ENCODE results near the gene CELA1.

Gene CELA1

GRCh38 chr12:51346581-51346980 lies at the start of gene CELA1:
Gene CELA1, minus strand, starts transcription at chr12:51346679. Its CDS starts 41 bp downstream, at chr12:51346638.
- Histone ChIP-seq H3K9me3 (ENCODE audit: insufficient read depth, low read length) (no peaks in the 10 kb centered on the region), H3K36me3 (ENCODE audit: insufficient read depth, insufficient read length, low read length) (no peaks in the 10 kb centered on the region), H3K27me3 (ENCODE audit: insufficient read depth, insufficient read length) (no peaks in the 10 kb centered on the region), H3K9ac (ENCODE audit: insufficient read length, low read depth) (no peak within 1 kb of the TSS), H3K4me1 (ENCODE audit: insufficient read depth, insufficient read length) (peaks cover 6% of the 10 kb centered on the region), H3K4me3 (ENCODE audit: insufficient read length, low read depth) (no peak within 1 kb of the TSS)
- TF ChIP-seq SUZ12 (IDR thresholded peaks at IDR 0.05; ENCODE audit: extremely low read depth, insufficient read depth, insufficient read length), result no peak
- no peak for TF ChIP-seq YY1 (IDR thresholded peaks at IDR 0.05; ENCODE audit: insufficient read depth, insufficient read length)
- no peak for TF ChIP-seq ZNF274 (IDR thresholded peaks at IDR 0.05; ENCODE audit: low read depth, low read length)
- no peak for DNase-seq (ENCODE audit: low read depth, low spot score)

- DNase-seq (ENCODE audit: low read depth, low spot score), result no peak
- TF ChIP-seq ZNF274 (IDR thresholded peaks at IDR 0.05; ENCODE audit: low read depth, low read length), result no peak
- Histone ChIP-seq H3K9me3 (ENCODE audit: insufficient read depth, low read length) (no peaks in the 10 kb centered on the region), H3K4me1 (ENCODE audit: insufficient read depth, insufficient read length) (peaks cover 4% of the 10 kb centered on the region), H3K4me3 (ENCODE audit: insufficient read length, low read depth) (no peak overlapping the region), H3K36me3 (ENCODE audit: insufficient read depth, insufficient read length, low read length) (peaks cover 16% of the 10 kb centered on the region), H3K9ac (ENCODE audit: insufficient read length, low read depth) (no peak overlapping the region), H3K27me3 (ENCODE audit: insufficient read depth, insufficient read length) (no peaks in the 10 kb centered on the region)
Measured at GRCh38 chr12:51395283-51396230, 49.1 kb upstream of the CELA1 start.

- H3K36me3 ChIP-seq (ENCODE audit: insufficient read depth, insufficient read length, low read length), result peaks cover 16% of the 10 kb centered on the region
- no peak for DNase-seq (ENCODE audit: low read depth, low spot score)
- no peak overlapping the region for H3K9ac ChIP-seq (ENCODE audit: insufficient read length, low read depth)
- H3K9me3 ChIP-seq (ENCODE audit: insufficient read depth, low read length), result no peaks in the 10 kb centered on the region
- H3K27me3 ChIP-seq (ENCODE audit: insufficient read depth, insufficient read length), result no peaks in the 10 kb centered on the region
- H3K4me3 ChIP-seq (ENCODE audit: insufficient read length, low read depth), result no peak overlapping the region
- TF ChIP-seq SUZ12 (IDR thresholded peaks at IDR 0.05; ENCODE audit: extremely low read depth, insufficient read depth, insufficient read length) (no peak), YY1 (IDR thresholded peaks at IDR 0.05; ENCODE audit: insufficient read depth, insufficient read length) (no peak), ZNF274 (IDR thresholded peaks at IDR 0.05; ENCODE audit: low read depth, low read length) (no peak)
- H3K4me1 ChIP-seq (ENCODE audit: insufficient read depth, insufficient read length), result peaks cover 15% of the 10 kb centered on the region
Measured at GRCh38 chr12:51393676-51394545, 47.4 kb upstream of the CELA1 start.

GRCh38 chr12:51392556-51393237 lies 46.2 kb upstream of the CELA1 start:
- Histone ChIP-seq H3K9me3 (ENCODE audit: insufficient read depth, low read length) (no peaks in the 10 kb centered on the region), H3K9ac (ENCODE audit: insufficient read length, low read depth) (peak overlapping the region; percentile 46), H3K27me3 (ENCODE audit: insufficient read depth, insufficient read length) (no peaks in the 10 kb centered on the region), H3K4me3 (ENCODE audit: insufficient read length, low read depth) (peak overlapping the region; percentile 17), H3K4me1 (ENCODE audit: insufficient read depth, insufficient read length) (peaks cover 19% of the 10 kb centered on the region), H3K36me3 (ENCODE audit: insufficient read depth, insufficient read length, low read length) (peaks cover 16% of the 10 kb centered on the region)
- peak; percentile 55 for DNase-seq (ENCODE audit: low read depth, low spot score)
- TF ChIP-seq SUZ12 (IDR thresholded peaks at IDR 0.05; ENCODE audit: extremely low read depth, insufficient read depth, insufficient read length), result no peak
- TF ChIP-seq ZNF274 (IDR thresholded peaks at IDR 0.05; ENCODE audit: low read depth, low read length), result no peak
- TF ChIP-seq YY1 (IDR thresholded peaks at IDR 0.05; ENCODE audit: insufficient read depth, insufficient read length), result no peak

- H3K4me3 ChIP-seq (ENCODE audit: insufficient read length, low read depth), result peak within 1 kb of the TSS; percentile 68
- peak within 1 kb of the TSS; percentile 92 for H3K9ac ChIP-seq (ENCODE audit: insufficient read length, low read depth)
- peaks cover 16% of the 10 kb centered on the region for H3K36me3 ChIP-seq (ENCODE audit: insufficient read depth, insufficient read length, low read length)
- no peaks in the 10 kb centered on the region for H3K27me3 ChIP-seq (ENCODE audit: insufficient read depth, insufficient read length)
- TF ChIP-seq ZNF274 (IDR thresholded peaks at IDR 0.05; ENCODE audit: low read depth, low read length), result no peak
- TF ChIP-seq YY1 (IDR thresholded peaks at IDR 0.05; ENCODE audit: insufficient read depth, insufficient read length), result no peak
- no peak for TF ChIP-seq SUZ12 (IDR thresholded peaks at IDR 0.05; ENCODE audit: extremely low read depth, insufficient read depth, insufficient read length)
- peaks cover 25% of the 10 kb centered on the region for H3K4me1 ChIP-seq (ENCODE audit: insufficient read depth, insufficient read length)
- no peaks in the 10 kb centered on the region for H3K9me3 ChIP-seq (ENCODE audit: insufficient read depth, low read length)
- DNase-seq (ENCODE audit: low read depth, low spot score), result peak; percentile 70
Measured at GRCh38 chr12:51391283-51392123, 45.0 kb upstream of the CELA1 start, which contains the start of gene GALNT6. Gene GALNT6, minus strand, starts transcription at chr12:51391406. Its CDS starts 11,625 bp downstream, at chr12:51379781.

GRCh38 chr12:51390891-51391282 lies 44.4 kb upstream of the CELA1 start:
- no peak for TF ChIP-seq YY1 (IDR thresholded peaks at IDR 0.05; ENCODE audit: insufficient read depth, insufficient read length)
- no peak for TF ChIP-seq SUZ12 (IDR thresholded peaks at IDR 0.05; ENCODE audit: extremely low read depth, insufficient read depth, insufficient read length)
- TF ChIP-seq ZNF274 (IDR thresholded peaks at IDR 0.05; ENCODE audit: low read depth, low read length), result no peak

More at GRCh38 chr12:51390891-51391282, 44.4 kb upstream of the CELA1 start:
- no peaks in the 10 kb centered on the region for H3K9me3 ChIP-seq (ENCODE audit: insufficient read depth, low read length)
- H3K9ac ChIP-seq (ENCODE audit: insufficient read length, low read depth), result peak overlapping the region; percentile 92
- no peak for DNase-seq (ENCODE audit: low read depth, low spot score)
- H3K36me3 ChIP-seq (ENCODE audit: insufficient read depth, insufficient read length, low read length), result peaks cover 16% of the 10 kb centered on the region
- H3K27me3 ChIP-seq (ENCODE audit: insufficient read depth, insufficient read length), result no peaks in the 10 kb centered on the region
- peaks cover 26% of the 10 kb centered on the region for H3K4me1 ChIP-seq (ENCODE audit: insufficient read depth, insufficient read length)
- H3K4me3 ChIP-seq (ENCODE audit: insufficient read length, low read depth), result peak overlapping the region; percentile 68

Data from NT2/D1 (cell line).